Stimulated activated CD4-positive, alpha-beta T cell treated with anti-CD3 and anti-CD28 coated beads, Interleukin-4, amount 100 ng/mL, for 4 hours (primary cell): ENCODE measurements around the gene CTNNBL1.
A peak's percentile ranks its signal among the peaks of the same experiment; 100 is the strongest.

Experiments used
- DNase-seq, 2 experiments: peaks; one replicate each; pipeline ENCODE4 v3.0.0-alpha.2; 2020

CTNNBL1 gene

DNA sequence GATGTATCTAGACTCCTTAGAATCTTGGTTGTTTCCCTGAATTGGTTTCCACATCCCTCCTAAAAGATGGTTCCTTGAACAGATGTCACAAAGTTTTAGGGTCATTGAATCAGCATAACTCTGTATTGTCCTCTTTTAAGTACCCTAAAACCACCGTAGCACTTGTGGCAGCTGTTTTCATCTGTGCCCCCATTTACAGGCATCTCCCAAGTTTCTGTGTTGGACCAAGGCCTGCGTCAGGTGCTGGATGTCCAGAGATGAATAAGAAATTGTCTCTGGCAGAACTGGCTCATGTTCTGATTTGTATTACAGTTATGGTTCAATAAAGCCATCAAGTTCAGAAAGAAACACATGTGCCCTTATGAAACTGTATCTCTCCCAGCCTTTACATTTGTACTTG is 48.3 kb downstream of the CTNNBL1 start:
- DNase-seq = no peak

DNA sequence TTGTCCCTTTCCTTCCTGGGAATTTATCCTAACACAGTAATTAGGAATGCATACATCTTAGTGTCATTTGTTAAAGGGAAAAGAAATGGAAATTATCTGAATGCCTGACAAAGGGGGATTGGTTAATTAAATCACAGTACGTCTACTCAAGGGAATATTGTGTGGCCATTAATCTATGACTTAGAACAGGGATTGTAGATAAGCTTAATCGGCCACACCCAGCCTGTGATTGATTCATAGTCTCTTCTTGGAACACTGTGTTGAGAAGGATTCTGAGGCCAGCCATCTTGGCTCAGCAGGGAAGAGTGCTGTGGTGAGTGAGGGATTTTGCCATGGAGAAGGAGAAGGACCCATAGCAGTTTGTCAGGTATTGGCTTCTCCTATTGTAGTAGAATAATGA is 50.5 kb downstream of the CTNNBL1 start:
- no peak for DNase-seq

DNA sequence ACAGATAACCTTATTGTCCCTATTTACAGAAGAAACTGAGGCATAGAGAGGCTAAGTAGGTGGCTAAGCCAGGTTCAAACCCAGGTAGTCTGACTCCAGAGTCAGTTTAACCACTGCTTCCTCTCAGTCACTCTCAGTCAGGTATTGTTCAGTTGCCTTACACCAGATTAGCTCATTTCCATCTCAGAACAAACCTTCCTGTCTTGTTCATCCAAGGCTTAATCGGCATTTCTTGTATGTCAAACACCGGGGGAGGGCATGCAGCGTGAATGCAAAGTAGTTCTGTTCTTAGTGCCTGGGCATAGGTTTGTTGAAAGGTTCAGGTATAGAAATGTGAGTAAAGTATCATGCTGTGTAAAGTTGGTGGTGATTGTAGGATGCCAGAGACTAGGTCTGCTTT is 51.7 kb downstream of the CTNNBL1 start:
- DNase-seq = peak; percentile 2 to 6

DNA sequence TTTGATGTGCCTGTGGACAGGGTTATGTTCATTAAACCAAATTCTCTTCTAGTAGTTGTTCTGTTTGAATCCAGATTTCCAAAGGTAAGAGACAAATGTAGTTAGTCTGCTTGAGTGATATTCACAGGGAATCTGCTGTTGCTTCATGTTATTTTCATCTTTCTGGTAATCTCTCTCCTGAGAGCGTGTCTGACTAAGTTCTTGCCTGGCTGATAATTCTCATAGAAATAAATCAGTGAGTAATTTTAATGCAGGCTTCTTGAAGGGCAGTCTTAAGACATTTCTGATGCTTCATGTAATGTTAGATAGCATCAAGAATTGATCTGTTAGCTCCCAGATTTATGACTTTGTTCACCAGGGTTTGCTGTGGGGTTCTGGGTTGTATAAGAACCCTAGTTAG is 54.2 kb downstream of the CTNNBL1 start:
- DNase-seq = no peak

DNA sequence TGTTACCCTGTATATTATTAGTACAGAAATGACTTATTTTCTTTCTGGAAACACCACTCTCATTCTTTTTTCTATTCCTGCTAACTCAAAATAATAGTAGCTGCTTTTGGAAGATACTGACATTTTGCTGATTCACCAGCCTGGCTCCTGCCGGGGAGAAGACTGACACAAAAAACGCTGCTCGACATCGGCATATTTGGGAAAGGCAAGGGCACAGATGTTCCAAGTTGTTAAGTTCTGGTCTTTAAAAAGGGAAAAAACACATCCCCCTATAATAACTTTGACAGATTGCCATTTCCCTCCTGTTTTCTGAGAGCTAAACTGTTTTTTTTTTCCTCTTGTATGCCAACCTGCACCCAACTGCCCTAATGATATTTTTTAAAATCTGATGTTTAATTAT is 55.4 kb downstream of the CTNNBL1 start:
- DNase-seq = no peak

DNA sequence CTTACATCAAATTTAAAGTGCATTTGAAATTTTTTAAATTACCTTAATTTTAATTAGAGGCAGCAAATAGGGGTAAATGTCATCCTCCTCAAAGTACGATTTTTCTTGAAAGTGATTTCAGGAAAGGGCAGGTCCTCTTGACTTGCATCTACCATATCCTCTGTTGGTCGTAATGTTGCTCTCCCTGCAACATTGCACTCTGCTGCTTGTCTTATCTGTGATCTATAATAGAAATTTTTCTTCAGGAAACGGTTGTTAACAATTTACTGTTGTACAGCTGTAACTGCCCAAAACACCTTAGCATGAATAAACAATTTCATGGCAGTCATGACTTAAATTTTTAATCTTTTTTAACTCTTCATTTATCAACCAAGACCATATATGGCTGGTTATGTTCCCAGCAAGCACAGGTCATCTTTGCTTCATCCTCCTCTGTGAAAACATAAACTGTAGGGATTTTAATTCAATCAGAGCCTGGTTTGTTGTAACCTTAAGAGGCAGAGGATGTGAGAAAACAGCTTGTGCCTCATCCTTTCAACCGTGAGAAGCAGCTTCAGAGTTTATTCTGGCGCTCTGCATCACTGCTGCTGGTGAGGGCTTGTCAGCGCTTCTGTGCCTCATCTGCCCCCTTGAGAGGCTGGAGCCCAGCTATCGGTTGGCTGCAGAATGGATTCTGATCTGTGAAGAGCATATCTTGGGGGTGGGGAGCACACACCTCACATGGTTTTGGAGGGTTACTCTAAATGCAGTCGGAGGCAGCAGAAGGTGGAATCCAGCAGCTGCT is 56.0 kb downstream of the CTNNBL1 start:
- no peak for DNase-seq

DNA sequence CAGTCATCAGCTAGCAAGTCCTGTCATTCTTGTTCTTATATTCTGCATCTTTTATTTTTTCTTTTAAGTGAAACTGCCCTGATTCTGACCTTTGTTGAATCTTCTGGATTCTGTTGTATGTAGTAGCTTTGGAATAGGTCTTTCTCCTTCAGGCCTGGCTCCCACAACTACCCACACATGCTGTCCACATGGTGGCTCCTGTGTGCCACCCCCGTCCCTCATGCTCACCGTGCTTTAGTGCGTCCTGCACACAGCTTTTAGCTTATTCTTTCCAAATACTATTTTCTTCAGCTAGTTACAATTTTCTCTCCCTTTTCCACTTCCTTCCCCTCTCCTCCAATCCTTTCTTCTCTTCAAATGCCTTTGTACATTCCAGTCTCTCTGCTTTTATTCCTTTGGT is 61.8 kb downstream of the CTNNBL1 start:
- no peak for DNase-seq

DNA sequence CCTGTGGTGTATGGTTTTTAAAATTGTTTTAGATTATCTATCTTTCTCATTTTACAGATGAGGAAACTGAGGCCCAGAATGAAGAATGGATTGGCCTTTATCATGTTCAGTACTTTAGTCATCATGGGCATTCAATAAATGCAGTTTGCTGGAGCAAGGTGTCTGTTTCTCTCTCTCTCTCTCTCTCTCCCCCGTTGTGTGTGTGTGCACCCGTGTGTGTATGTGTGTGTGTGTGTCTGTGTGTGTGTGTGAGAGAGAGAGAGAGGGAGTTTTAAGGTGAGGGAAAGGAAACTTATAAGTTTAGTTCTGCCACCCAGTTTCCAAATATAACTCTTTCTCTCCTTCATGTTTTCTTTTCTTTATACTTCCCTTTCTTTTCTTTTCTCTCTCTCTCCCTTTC is 62.4 kb downstream of the CTNNBL1 start:
- no peak for DNase-seq

DNA sequence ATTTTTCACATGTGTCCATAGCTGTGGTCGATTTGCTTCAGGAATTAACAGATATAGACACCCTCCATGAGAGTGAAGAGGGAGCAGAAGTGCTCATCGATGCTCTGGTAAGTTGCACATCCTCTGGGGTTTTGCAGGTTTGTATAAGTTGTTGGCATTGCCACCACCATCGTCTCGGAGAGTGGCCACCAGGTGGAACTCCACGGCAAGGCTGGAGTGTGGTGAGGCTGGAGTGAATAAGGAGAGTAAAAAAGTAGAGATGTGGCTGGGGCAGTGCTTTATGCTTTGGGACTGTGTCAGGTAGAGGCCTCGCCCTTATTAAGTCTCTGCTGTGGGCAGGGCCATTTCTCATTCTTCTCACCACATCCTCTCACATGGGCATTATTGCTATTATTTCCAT is 63.7 kb downstream of the CTNNBL1 start:
- no peak for DNase-seq

DNA sequence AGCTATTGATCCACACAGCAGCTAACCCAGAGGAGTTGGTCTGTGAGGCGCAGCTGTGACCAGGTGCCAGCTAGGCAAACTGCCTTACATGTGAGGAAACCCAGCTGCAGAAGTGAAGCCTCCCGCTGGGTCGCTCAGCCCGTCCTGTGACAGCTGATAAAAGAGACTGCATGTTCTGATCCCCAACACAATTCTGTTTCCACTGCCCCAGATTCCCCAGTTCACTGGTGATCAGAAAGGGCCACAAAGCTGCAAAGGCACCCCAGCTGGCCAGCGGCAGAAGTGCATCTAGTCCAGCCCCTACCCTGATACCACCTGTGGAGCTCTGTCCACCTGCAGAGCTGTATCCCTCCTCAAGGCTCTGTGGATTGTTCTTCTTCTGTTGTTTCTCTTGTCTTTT is 64.5 kb downstream of the CTNNBL1 start:
- DNase-seq = no peak

DNA sequence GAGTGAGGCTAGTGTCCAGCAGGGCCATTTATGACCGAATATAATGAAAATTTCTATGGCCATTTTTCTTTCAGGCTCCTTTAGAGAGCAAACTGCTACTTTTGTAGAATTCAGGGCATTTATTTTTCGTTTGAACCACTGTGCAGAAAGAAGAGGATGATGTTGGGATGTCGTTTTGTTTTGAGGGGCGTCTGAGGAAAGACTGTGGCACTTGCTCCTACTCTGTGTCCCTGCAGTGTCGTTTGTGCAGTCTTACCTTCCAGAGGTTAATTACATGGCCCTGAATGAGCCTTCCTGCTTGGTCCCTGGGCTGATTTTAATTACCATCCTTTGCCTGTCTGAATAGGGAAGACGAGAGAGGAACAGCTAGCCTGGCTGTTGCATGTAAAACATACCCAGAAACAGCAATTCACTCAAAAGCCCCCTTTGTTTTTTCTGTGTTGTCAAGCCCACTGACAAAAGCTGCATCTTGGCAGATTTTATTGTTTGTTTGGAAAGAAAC is 65.3 kb downstream of the CTNNBL1 start:
- no peak for DNase-seq

DNA sequence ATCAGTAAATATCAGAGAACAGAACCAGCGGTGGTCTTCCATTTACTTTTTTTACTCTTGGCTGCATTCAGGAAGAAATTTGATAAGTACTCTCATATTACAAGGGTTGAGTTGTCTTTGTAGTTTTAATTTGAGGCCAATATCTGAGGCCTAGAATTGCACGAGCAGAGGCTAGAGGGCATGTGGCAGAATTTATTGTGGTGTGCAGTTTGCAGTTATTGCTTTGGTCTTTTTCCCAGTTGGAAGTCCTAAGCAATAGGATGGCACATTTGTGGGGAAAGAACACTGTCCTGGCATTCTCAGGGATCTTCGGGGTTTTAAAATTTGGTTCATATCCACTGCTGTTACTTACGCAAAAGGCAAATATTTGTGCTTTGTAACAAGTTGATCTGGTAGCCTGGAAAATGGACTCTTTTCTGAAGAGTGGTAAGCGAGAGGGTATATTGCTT is 66.0 kb downstream of the CTNNBL1 start:
- no peak for DNase-seq

DNA sequence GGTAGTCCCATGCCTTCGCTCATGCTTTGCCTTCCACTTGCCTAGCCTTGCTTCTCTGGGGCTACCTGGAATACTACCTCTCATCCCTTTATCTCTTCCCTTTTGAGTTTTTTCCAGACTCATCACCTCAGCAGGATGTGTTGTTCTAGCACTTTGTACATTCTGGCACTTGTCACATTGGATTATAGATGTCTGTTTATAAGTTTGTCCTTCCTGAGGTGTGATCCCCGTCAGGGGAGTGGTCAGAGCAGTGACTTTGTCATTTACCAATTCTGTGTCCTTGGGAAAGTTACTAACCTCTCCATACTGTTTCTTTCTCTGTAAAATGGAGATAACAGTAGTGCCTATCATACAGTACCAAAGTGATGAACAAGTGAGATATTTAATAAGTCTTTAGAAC is 66.5 kb downstream of the CTNNBL1 start:
- DNase-seq = no peak

DNA sequence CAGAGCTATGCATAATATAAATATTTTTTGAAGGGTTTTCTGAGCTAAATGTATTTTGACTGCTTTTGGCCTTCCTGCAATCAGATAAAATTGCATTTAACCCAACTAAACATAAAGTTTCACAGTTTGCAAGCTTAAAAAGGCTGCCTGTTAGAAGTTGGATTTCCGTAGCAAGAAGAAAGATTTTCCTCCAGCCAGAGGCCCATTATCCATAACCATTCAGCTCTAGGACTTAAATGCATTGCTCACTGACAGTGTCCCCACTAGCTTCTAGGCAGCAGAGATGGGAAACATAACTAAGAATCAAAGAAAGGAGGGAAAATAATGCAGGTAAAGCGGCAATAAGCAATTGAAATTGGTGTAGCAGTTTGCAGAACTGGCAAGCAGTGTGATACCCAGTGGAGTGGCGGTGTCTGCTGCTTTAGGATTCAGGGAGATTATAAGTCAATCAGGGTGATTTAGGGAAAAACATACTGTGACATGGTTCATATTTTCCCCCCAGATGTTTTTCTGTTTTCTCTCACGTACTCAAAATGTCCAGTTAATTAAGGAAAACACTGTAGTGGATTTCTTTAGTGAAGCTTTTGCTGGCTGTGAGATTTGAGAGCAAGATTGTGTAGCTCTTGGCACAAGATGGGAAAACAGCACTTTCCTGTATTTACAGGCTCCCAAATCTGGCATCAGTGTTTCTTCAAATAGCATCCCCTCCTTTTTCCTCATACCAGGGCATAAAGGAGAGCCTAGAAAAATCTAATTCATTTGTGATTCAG is 69.1 kb downstream of the CTNNBL1 start:
- DNase-seq = no peak

DNA sequence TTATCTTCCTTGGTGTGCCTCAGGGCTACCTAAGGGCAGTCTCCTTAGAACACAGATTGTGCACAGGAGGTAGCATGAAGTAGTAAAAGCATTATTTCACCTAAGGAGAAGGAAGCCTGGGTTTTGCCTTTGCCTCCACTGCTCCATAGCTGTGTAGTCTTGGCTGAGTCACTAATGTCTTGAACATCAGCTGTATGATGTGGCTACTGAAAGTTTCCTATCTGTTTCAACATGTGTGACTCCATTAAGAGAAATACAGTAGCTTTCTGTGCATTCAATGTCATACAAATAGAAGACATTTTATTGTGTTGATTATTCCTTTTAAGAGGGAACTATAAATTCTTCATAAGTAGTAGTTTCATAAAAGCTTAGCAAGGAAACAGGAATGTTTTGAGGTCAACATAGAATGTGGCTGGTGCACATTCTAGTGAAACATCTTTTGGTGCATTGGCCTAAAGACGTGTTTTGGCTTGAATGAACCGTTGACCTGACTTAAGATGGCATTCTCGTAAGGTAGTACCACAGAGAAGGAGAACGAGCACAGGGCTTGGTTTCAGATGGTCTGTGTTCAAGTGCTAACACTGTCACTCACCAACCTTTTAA is 70.6 kb downstream of the CTNNBL1 start:
- DNase-seq = no peak

DNA sequence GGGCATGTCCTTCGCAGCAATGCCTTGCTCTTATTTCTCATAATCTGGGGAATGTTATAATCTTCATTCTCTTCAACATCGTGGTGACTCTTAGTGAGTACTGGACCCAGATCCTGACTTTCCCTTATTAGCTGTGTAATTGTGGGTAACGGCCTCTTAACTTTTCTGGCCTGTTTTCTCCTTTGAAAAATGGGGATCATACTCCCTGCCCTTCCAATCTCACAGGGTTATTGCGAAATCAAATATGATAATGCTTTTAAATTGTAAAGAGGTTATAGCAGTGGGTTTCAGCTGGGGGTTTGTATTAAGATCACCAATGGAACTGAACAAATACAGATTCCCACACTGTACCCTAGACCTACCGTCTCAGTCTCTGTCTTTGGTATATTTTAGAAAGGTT is 77.1 kb downstream of the CTNNBL1 start:
- no peak for DNase-seq

DNA sequence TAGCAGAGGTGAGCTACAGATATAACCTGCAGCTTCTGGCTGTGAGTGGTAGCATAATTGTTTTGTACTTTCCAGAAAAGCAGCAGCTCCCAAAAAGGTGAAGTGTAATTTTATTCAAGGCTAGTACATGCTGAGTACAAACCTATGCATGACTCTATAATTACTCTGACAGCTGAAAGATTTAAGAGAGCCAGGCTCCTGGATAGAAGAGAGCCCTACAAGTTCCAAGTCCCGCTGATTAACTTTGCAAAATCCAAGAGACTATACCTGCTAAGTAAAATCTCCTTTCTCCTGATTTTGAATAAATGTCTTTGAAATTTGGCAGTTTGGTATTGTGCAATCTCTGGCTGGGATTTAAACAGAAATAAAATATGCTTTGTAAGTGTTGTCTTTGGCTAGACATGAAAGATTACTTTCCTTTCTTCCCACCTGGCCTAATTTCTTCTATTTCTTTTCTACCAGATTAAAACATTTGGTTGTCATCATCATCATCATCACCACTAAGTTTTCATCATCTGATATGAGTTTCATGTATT is 79.5 kb downstream of the CTNNBL1 start:
- no peak for DNase-seq

DNA sequence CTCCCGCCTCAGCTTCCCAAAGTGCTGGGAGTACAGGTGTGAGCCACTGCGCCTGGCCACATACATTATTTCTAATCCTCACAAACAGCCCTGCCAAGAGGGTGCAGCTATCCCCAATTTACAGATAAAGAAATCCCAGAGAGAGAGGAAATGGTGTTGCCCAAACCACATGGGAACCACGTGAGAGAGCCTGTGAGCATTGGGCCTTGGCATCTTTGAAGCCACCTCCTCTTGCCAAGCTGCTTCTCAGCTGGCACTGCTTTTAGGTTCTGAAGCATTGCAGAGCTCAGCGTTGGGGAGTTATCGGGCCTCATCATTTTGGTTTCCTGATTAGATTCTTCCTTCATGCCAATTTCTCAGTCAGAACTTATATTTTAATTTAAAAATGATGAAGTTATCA is 80.3 kb downstream of the CTNNBL1 start:
- DNase-seq = no peak

DNA sequence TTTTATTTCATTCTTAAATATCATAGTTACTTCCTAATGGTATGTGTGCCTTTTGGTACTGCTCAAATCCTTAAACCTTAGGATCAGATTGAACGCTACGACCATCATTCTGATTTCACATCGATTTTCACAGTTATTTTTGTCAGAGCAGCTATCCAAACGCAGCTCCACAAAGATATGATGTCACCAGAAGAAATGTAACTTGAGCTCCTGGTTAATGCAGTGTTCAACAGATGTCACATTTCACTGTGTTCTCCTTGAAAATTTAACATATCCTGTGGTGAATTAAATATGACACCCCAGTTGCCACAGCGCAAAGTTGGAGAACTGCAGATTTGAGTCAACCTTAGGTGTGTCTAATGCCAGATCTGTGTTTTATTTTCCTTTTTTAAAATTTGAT is 81.4 kb downstream of the CTNNBL1 start:
- DNase-seq = no peak

DNA sequence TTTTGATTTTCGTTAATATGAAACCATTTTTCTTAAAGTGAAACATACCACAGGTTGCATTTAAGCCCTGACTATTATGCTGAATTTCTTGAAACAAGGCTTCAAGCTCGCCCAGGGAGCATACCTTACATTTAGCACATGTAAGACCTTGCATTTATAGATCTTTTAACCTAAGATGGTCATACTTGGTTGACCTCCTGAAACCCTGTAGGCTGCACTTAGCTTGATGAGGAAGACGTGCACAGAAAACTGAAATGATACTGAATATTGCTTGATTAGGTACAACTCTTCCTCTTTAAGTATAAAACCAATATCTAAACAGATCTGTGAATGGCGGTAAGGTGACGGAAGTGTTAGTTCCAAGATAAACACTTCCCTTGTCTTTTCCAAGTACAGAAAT is 82.2 kb downstream of the CTNNBL1 start:
- DNase-seq = no peak

DNA sequence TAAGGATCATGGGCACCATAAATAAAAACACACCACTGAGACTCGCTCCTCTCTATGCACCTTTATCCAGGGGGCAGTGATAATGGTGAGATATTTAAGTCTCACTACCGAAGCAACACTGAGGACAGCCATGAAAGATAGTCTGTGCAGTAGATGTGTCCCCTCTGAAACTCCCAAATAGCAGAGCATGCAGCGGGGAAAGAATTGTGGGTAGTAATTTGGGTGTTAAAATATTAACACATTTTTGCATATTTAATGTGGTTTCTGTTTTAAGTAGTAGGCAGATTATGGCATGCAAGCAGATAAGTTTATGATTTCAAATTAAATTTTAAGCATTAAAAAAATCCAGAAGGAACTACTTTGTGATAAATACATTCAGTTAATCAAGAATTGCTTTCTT is 82.7 kb downstream of the CTNNBL1 start:
- DNase-seq = no peak

DNA sequence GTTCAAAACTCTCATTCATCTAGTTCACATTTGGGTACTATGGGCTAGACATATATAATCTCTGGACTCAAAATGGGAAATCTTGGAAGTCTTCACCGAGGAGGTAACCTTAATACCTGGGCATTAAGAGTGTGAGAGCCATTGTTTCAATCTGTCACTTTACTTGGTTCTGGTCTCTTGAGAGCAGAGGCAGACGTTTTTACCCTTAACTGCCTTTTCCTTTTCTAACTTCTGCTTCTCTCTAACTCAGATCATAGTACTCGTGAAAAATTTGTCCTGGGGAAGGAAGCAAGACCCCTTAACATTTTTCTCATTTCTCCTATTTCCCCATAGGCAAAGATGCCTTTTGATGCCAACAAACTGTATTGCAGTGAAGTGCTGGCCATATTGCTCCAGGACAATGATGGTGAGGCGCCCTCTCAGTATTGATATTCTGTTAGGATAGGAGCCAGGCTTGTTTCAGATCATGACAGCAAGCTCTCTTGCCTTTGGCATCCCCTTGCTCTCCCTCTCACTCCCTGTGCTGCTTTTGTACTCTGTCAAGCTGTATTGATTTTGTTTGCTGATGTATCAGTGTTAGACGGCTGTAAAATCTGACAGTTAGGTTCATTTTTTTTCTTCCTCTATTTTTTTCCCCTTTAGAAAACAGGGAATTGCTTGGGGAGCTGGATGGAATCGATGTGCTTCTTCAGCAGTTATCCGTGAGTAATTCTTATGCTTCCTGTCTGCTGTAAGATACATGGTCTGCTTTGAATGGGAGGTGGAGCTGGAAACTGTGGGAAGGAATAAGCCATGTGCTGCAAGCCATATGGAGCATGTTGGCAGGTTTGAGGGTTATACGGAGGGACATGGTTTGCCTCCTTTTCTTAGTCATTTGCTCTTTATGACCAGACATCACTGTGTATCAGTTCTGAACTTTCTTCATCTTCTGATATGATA is 83.5 kb downstream of the CTNNBL1 start:
- DNase-seq = no peak
